HepG2 (cell line): ENCODE data around the gene SYCE1L. TPM values are rescaled to one million over a fixed set of nuclear protein-coding genes. Genes with fewer than 3 reads are reported as not detected.

Experiments
- ARHGAP35 ChIP-seq: sonication (generic); formaldehyde crosslinking; IDR thresholded peaks from 2 replicates; pipeline ENCODE4 v1.9.0; 2022; ENCODE audit warnings: mild to moderate bottlenecking, inconsistent platforms, moderate library complexity, missing genetic modification reagents, borderline replicate concordance
- CENPBD1 ChIP-seq: sonication (generic); formaldehyde crosslinking; IDR thresholded peaks from 2 replicates; pipeline ENCODE4 v1.8.0; 2022; ENCODE audit warnings: missing genetic modification reagents, low read depth, mild to moderate bottlenecking, borderline replicate concordance
- GLMP ChIP-seq: sonication (generic); formaldehyde crosslinking; IDR thresholded peaks from 2 replicates; pipeline ENCODE4 v1.9.0; 2021; ENCODE audit warnings: missing genetic modification reagents, mild to moderate bottlenecking, borderline replicate concordance
- HMG20A ChIP-seq: IDR thresholded peaks from 2 replicates; pipeline ENCODE4 v1.6.1; 2016; ENCODE audit warnings: borderline replicate concordance
- HNRNPLL ChIP-seq: fragments of 200-400 bp; formaldehyde crosslinking; IDR thresholded peaks from 2 replicates; pipeline ENCODE4 v1.6.1; 2017; ENCODE audit warnings: mild to moderate bottlenecking, low read depth, low read length; ENCODE audit not compliant: poor library complexity, severe bottlenecking
- IKZF4 ChIP-seq: sonication (generic); formaldehyde crosslinking; IDR thresholded peaks from 2 replicates; pipeline ENCODE4 v1.5.1; 2020; ENCODE audit warnings: borderline replicate concordance, mild to moderate bottlenecking, low read depth, missing genetic modification reagents; ENCODE audit errors: not compliant biosample characterization
- PCBP2 ChIP-seq: fragments of 200-400 bp; formaldehyde crosslinking; optimal IDR thresholded peaks from 2 replicates; pipeline ENCODE3; 2018; ENCODE audit warnings: low read length, low read depth; ENCODE audit not compliant: poor library complexity, severe bottlenecking
- PHF21A ChIP-seq: sonication (generic); formaldehyde crosslinking; IDR thresholded peaks from 2 replicates; pipeline ENCODE4 v1.5.0; 2020; ENCODE audit warnings: mild to moderate bottlenecking, missing genetic modification reagents
- SIX4 ChIP-seq: sonication (generic); formaldehyde crosslinking; IDR thresholded peaks from 2 replicates; pipeline ENCODE4 v1.4.0; 2020; ENCODE audit warnings: missing genetic modification reagents
- SNAPC2 ChIP-seq: sonication (generic); formaldehyde crosslinking; IDR thresholded peaks from 2 replicates; pipeline ENCODE4 v1.8.1; 2022; ENCODE audit warnings: mild to moderate bottlenecking, missing genetic modification reagents
- SP5 ChIP-seq: IDR thresholded peaks from 2 replicates; pipeline ENCODE4 v1.6.1; 2016; ENCODE audit warnings: low read depth, borderline replicate concordance
- ZBTB40 ChIP-seq, 2 experiments: fragments of 450-650 bp in 1 of 2; sonication (generic) in 1 of 2; formaldehyde crosslinking in 1 of 2; IDR thresholded peaks; 2 replicates each; pipeline versions ENCODE4 v1.6.1 to v1.8.0; 2016 to 2022; ENCODE audit warnings: antibody characterized with exemption in 1 of 2, mild to moderate bottlenecking in 1 of 2, missing genetic modification reagents in 1 of 2
- ZNF18 ChIP-seq: sonication (generic); formaldehyde crosslinking; IDR thresholded peaks from 2 replicates; pipeline ENCODE4 v1.8.0; 2022; ENCODE audit warnings: mild to moderate bottlenecking, missing genetic modification reagents; ENCODE audit not compliant: insufficient replicate concordance
- ZNF20 ChIP-seq: sonication (generic); formaldehyde crosslinking; IDR thresholded peaks from 2 replicates; pipeline ENCODE4 v1.4.0; 2020; ENCODE audit warnings: mild to moderate bottlenecking, moderate library complexity, missing genetic modification reagents
- ZNF337 ChIP-seq: sonication (generic); formaldehyde crosslinking; IDR thresholded peaks from 2 replicates; pipeline ENCODE4 v1.5.1; 2020; ENCODE audit warnings: missing genetic modification reagents, low read depth, mild to moderate bottlenecking, borderline replicate concordance
- ZNF652 ChIP-seq: IDR thresholded peaks from 2 replicates; pipeline ENCODE4 v1.6.1; 2016; ENCODE audit warnings: low read depth, borderline replicate concordance
- ZSCAN29 ChIP-seq: sonication (generic); formaldehyde crosslinking; conservative IDR thresholded peaks from 2 replicates; pipeline ENCODE4 v1.4.0; 2020; ENCODE audit warnings: mild to moderate bottlenecking, missing genetic modification reagents
- polyA plus RNA-seq, 8 experiments: library from polyadenylated mRNA; depleted of rRNA in 3 of 8; stranded (reverse) in 7 of 8; unstranded in 1 of 8; fragments of >200 nt; fragmentation: Illumina TruSeq in 4 of 8; extraction: Trizol in 4 of 8; gene quantifications; 2 replicates each; pipeline versions ENCODE4 v1.2.1 to v1.2.3, GENCODE V29; 2011 to 2016; ENCODE audit warnings: low read depth in 4 of 8, missing spikeins in 1 of 8, mixed read lengths in 1 of 8; ENCODE audit not compliant: insufficient read depth in 1 of 8
- total RNA-seq, 5 experiments: library from RNA; depleted of rRNA; stranded (reverse); fragments of >200 nt; fragmentation: Illumina TruSeq; extraction: Trizol; gene quantifications; 2 replicates each; pipeline ENCODE4 v1.2.3, GENCODE V29; 2016; ENCODE audit warnings: low read depth in 1 of 5

The SYCE1L gene
- total and polyA plus RNA-seq, 2 of the 13 experiments (the other 11 are each of a cell fraction or from before 2014, with no cell fraction given): 0.22 TPM; not detected in 1

- TF ChIP-seq ZBTB40 (IDR thresholded peaks at IDR 0.05) (no peak), ZBTB40 (CRISPR knock-in tag; IDR thresholded peaks at IDR 0.05) (no peak), ARHGAP35 (CRISPR knock-in tag) (no peak), SNAPC2 (no peak; the same call in 1 of the 2 replicates), ZNF18 (CRISPR knock-in tag) (no peak), HMG20A (no peak; the same call in 1 of the 2 replicates), ZNF20 (CRISPR knock-in tag) (no peak), ZNF337 (CRISPR knock-in tag) (no peak), IKZF4 (CRISPR knock-in tag) (no peak), ZNF652 (no peak), SIX4 (CRISPR knock-in tag) (no peak), PHF21A (CRISPR knock-in tag) (no peak), PCBP2 (no peak), GLMP (CRISPR knock-in tag) (no peak), HNRNPLL (no peak), SP5 (no peak), CENPBD1 (CRISPR knock-in tag) (no peak), ZSCAN29 (no peak)
These were observed 9.1 kb upstream of the SYCE1L start (continued) for GRCh38 chr16:77190190-77190477.
